Epidermal melanocyte (primary cell): ENCODE results near the gene KBTBD4.
"Not testable (repeated sequence)": the region's sequence is repeated elsewhere in the genome, so short reads cannot be mapped to it uniquely, and the experiment has no call there.

Experiments
- DNase-seq: peaks from one replicate; pipeline ENCODE4 v3.0.0; 2011; ENCODE audit warnings: low spot score; ENCODE audit not compliant: insufficient read length

The KBTBD4 gene

GRCh38 chr11:47589977-47590861 lies 11.4 kb upstream of the KBTBD4 start:
- no peak for DNase-seq

DNA sequence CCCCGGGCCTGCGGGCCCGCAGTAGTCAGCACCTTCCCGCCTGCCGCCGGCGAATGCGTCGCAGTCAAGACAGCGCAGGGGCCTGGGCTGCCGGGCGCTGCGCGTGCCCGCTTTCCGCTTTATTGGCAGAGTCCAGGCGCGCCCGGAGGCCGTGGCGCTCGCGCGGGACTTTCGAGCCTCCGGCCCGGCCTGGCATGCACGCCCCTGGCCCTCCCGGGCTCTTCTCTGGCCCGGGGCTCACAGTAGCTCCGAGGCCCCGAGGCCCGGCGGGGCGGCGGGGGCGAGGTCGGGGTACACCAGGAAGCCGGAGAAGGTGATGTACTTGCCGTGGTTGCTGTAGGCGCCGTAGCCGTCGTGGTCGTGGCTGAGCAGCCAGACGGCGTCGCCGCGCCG lies 10.8 kb upstream of the KBTBD4 start:
- no peak for DNase-seq

DNA sequence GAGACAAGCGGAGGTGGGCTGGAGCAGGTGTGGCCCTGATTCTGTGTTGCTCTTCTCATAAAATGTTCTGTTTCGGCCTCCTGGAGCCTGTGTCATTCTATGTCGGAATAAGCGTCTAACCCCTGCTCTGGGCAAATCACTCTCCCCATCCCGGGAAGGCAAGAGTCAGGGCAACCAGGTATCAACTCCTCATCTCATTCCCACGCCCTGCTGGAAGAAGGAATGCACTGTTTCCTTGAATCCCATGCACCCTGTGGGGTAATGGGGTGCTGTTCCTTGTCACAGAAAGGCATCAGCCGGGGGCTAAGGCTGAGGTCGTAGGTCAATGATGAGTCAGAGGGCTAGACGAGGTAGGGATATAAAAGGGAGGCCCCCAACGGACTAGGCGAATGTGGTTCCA lies 10.3 kb upstream of the KBTBD4 start:
- no peak for DNase-seq

- DNase-seq, result no peak
These were observed 9.1 kb upstream of the KBTBD4 start for GRCh38 chr11:47587723-47588326.

- no peak for DNase-seq
These were observed 8.4 kb upstream of the KBTBD4 start for GRCh38 chr11:47587039-47587716.

GRCh38 chr11:47586098-47586855 lies 7.5 kb upstream of the KBTBD4 start, which contains the start of gene FAM180B:
FAM180B (plus strand) TSS chr11:47586678; CDS start chr11:47586769, 91 bp downstream.
- no peak for DNase-seq

DNA sequence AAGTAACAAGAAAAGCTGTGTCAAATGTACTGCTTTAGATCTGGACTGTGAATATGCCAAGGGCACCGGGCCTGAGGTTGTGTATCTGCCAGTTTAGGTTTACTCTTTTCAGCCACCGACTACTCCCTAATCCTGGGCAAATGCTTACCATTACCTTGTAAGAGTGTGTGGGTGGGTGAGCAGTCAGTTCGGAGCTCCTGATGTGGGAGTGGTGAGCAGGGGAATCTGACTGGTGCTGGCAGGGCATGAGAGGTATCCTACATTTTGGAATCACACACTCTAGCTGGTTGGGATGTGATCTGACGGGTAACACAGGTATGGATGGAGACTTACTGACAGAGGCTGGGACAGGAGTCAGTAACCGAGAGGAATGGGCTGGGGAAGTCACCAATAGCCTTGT lies 5.1 kb upstream of the KBTBD4 start:
- no peak for DNase-seq

- DNase-seq, result no peak
These were observed 1.2 kb downstream of the KBTBD4 start for GRCh38 chr11:47577460-47578041.

GRCh38 chr11:47573321-47573720 lies 5.4 kb downstream of the KBTBD4 start:
- DNase-seq, result no peak

DNA sequence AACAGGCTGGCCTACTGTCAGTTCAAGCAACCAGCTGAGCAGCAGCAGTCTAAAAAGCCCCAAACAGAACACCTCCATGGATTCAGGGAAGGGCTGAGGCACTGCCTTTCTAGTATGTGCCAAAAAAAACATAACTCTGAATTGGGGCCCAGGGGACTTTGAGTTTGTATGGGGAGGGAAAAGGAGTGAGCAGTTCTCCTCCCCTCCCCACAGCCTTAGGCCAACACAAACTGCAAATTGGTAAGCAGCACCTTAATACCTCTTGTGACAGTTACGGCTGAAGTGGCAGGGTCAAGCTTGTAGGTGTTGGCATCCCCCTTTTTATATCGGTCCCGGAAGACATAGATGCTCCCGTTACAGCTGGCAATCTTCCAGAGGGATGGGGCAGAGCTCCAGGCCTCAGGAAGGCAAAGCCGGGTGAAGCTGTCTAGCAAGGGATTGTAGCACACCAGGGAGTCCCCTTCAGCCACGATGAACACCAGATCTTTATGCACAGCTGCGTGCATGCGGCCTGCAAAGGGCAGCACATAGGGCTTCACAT lies 6.0 kb downstream of the KBTBD4 start:
- no peak for DNase-seq

DNA sequence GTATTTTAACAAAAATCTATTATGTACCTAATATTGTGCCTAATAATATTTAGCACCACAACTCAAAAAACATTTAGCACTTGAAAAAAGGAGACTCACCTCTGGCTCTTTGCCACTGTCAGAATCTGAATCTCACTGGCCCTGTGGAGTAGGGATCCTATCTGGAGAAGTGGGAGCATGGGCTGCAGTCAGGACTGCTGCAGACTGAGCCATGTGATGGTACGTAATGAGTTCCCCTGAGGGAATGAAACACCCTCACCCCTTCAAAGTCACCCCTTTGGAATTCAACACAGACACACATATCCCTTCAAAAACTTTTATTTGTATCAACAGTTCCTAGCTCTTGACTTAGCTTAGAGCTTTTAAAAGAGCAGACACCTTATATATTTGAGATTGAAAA lies 6.9 kb downstream of the KBTBD4 start:
- no peak for DNase-seq

- no peak for DNase-seq
These were observed 7.4 kb downstream of the KBTBD4 start for GRCh38 chr11:47571357-47571729.

- DNase-seq, result no peak
These were observed 8.0 kb downstream of the KBTBD4 start for GRCh38 chr11:47570651-47571356.

GRCh38 chr11:47569646-47570045 lies 9.1 kb downstream of the KBTBD4 start:
- no peak for DNase-seq

GRCh38 chr11:47566149-47566698 lies 12.5 kb downstream of the KBTBD4 start:
- no peak for DNase-seq

DNA sequence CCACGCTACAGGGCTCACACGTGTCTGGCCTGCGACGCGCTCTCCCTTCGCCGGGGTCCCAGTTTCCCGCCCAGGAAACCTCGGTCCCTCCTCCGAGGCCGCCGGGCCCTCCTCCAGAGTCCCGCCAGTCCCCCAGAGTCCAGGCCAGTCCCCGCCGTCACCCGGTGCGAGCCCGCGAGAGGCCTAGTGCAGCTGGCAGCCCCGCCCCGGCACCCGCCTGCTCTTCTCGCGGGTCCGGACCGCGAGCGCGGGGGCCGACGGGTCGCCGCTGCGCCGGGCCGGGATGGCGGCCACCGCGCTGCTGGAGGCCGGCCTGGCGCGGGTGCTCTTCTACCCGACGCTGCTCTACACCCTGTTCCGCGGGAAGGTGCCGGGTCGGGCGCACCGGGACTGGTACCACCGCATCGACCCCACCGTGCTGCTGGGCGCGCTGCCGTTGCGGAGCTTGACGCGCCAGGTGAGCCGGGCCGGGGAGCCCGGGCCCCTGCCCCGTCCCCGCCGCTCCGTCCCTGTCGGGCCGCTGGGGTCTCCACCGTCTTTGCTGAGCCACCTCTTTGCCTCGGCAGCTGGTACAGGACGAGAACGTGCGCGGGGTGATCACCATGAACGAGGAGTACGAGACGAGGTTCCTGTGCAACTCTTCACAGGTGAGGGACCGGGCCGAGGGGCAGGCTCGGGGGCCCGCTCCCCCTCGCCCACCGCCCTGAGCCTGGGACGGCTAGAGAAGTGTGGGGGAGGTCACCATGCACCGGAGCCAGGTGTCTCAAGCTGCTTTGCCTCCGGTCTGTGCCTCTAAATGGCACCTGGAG lies 13.2 kb downstream of the KBTBD4 start, which contains the start of gene PTPMT1:
Gene PTPMT1 (plus strand): TSS at position 260 of the 809 bp plus-strand sequence. CDS start 24 bp downstream, at position 284.
- DNase-seq, result no peak

- DNase-seq, result no peak
These were observed 13.8 kb downstream of the KBTBD4 start for GRCh38 chr11:47564933-47565339.

DNA sequence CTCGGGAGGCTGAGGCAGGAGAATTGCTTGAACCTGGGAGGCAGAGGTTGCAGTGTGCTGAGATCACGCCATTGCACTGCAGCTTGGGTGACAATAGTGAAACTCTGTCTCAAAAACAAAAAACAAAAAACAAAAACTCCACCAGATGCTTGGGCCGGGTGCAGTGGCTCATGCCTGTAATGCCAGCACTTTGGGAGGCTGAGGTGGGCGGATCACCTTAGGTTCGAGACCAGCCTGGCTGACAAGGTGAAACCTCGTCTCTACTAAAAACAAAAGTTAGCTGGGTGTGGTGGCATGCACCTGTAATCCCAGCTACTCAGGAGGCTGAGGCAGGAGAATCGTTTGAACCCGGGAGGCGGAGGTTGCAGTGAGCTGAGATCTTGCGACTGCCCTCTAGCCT lies 14.4 kb downstream of the KBTBD4 start:
- not testable (repeated sequence) for DNase-seq

DNA sequence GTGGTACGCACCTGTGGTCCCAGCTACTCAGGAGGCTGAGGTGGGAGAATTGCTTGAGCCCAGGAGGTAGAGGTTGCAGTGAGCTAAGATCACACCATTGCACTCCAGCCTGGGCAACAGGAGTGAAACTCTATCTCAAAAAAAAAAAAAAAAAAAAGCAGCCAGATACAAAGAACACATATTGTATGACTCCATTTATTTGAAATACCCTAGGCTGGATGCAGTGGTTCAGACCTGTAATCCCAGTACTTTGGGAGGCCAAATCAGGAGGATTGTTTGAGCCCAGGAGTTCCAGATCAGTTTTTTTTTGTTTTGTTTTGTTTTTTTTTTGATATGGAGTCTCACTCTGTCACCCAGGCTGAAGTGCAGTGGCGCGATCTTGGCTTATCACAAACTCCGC lies 16.4 kb downstream of the KBTBD4 start:
- not testable (repeated sequence) for DNase-seq
